Bronchial epithelial cell (primary cell): ENCODE measurements around the gene ULK4. TPM values are rescaled to one million over a fixed set of nuclear protein-coding genes. Genes with fewer than 3 reads are reported as not detected.
"Not testable (repeated sequence)": the region's sequence is repeated elsewhere in the genome, so short reads cannot be mapped to it uniquely, and the experiment has no call there.

Source experiments
- DNase-seq: peaks from one replicate; pipeline ENCODE4 v3.0.0-alpha.2; 2010; ENCODE audit warnings: low read depth
- FAIRE-seq: peaks from 2 replicates; lab custom pipeline; 2011; peaks lifted over from hg19 to GRCh38; lab: Jason Lieb, UNC
- H3K27me3 ChIP-seq: 2 replicates; pipeline ENCODE4 v1.5.1; 2011; ENCODE audit warnings: low read length; ENCODE audit not compliant: control insufficient read depth, insufficient read depth
- H3K36me3 ChIP-seq: 2 replicates; pipeline ENCODE4 v1.5.1; 2011; ENCODE audit warnings: low read length; ENCODE audit not compliant: control insufficient read depth, insufficient read depth
- H3K4me3 ChIP-seq: 2 replicates; pipeline ENCODE4 v1.5.1; 2011; ENCODE audit warnings: mild to moderate bottlenecking, low read depth, low read length, control low read depth
- CTCF ChIP-seq: IDR thresholded peaks from 2 replicates; pipeline ENCODE4 v1.5.1; 2011; ENCODE audit warnings: mild to moderate bottlenecking, moderate library complexity, low read length, control low read depth, inconsistent platforms; ENCODE audit not compliant: insufficient read depth, severe bottlenecking
- total RNA-seq: library from RNA; depleted of rRNA; stranded (reverse); fragments of >200 nt; gene quantifications from 2 replicates; pipeline ENCODE4 v1.2.1, GENCODE V29; 2014

The ULK4 gene
- total RNA-seq, 1 donor from 2014 or later, result 3.9 TPM

- TF ChIP-seq CTCF, result no peak
- no peak overlapping the region for H3K4me3 ChIP-seq
- no peaks in the 10 kb centered on the region for H3K27me3 ChIP-seq
- no peak for FAIRE-seq
- peak; percentile 20 for DNase-seq
- H3K36me3 ChIP-seq, result no peaks in the 10 kb centered on the region
Measured at GRCh38 chr3:41716471-41716870, 245.4 kb downstream of the ULK4 start.

GRCh38 chr3:41715376-41715775 is 246.5 kb downstream of the ULK4 start:
- H3K36me3 ChIP-seq, result no peaks in the 10 kb centered on the region
- no peaks in the 10 kb centered on the region for H3K27me3 ChIP-seq
- no peak for DNase-seq
- no peak for FAIRE-seq
- H3K4me3 ChIP-seq, result no peak overlapping the region
- no peak for TF ChIP-seq CTCF

GRCh38 chr3:41711651-41712050 is 250.3 kb downstream of the ULK4 start:
- no peaks in the 10 kb centered on the region for H3K27me3 ChIP-seq
- TF ChIP-seq CTCF, result no peak
- no peak for DNase-seq
- FAIRE-seq, result no peak
- no peaks in the 10 kb centered on the region for H3K36me3 ChIP-seq
- H3K4me3 ChIP-seq, result no peak overlapping the region

- peak; percentile 52 for FAIRE-seq
- TF ChIP-seq CTCF, result no peak
- H3K4me3 ChIP-seq, result no peak overlapping the region
- peak; percentile 20 for DNase-seq
- H3K27me3 ChIP-seq, result no peaks in the 10 kb centered on the region
- H3K36me3 ChIP-seq, result no peaks in the 10 kb centered on the region
Measured at GRCh38 chr3:41710646-41711388, 251.1 kb downstream of the ULK4 start.

GRCh38 chr3:41709213-41709612 is 252.7 kb downstream of the ULK4 start:
- not testable (repeated sequence) for FAIRE-seq, H3K36me3 ChIP-seq, H3K27me3 ChIP-seq, DNase-seq, H3K4me3 ChIP-seq

- Histone ChIP-seq H3K36me3 (no peaks in the 10 kb centered on the region), H3K4me3 (no peak overlapping the region), H3K27me3 (no peaks in the 10 kb centered on the region)
- no peak for FAIRE-seq
- DNase-seq, result no peak
- TF ChIP-seq CTCF, result no peak
Measured at GRCh38 chr3:41708176-41708575, 253.7 kb downstream of the ULK4 start.
